GM19438 (cell line): Measurements from ENCODE around the gene LEF1.

Experiments
- ATAC-seq: cut with Tn5 transposase; IDR thresholded peaks from one replicate; pipeline ENCODE4 v1.9.1; 2021; ENCODE audit warnings: low read depth; ENCODE audit not compliant: unreplicated experiment

Gene LEF1

DNA sequence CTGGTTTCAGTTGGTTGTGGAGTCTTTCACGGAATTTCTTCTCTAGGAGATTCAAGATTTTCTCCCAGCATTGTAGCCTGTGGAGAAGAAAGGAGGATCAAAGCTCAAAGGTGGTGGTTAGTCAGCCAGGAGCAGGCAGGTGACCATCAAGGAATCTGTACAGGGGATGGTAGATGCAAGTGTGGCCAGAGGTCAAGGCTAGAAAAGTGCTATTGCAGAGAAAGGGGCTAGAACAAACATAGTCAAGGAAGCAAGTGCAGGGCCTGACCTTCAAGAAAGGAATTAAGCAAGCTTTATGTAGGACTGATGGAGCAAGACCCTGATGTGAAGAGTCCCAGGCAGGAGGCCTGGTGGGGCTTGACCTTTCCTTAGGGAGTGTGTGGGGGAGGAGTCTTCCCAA lies 162.9 kb downstream of the LEF1 start:
- no peak for ATAC-seq

DNA sequence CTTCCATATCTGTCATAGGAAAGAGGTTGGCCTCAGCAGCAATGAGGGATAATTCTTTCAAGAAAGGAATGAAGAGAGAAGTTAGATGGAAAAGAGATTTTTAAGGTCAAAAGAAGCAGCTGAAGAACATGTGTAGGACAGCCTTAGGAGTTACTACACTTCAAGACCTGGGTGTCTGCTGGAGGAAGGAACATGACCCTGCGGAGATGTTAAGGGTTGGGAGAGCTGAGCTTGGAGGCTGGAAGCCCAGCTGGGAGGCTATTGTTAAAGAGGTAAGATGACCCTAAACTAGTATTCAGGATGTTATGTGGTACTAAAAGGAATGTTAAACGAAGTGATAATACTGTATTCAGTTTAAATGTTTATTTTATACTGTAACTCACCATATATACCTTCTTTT lies 164.1 kb downstream of the LEF1 start:
- no peak for ATAC-seq

DNA sequence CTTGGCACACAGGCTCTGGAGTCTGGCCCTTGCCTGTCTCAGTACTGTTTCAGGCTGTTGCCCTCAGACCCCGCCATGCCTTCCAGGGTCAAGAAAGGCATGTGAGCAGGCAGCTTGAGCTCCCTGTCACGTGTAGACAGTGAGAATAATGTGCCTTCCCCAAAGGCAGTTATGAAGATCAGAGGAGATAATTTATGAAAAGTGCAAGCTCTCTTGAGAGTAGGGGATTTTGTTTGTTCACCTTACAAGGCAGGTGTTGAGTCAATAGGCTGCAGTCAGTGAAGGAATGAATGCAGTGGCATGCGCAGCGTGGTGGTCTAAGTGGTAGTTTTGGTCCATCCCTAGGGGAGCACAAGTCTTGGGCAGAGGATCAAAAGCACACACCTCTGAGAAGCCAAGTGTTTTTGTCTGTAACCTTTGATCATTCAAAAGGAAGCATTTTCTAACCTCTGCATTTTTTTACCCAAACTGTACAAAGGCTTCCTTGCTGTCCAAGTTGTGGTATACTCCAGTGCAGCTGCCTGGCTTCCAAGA lies 164.7 kb downstream of the LEF1 start:
- ATAC-seq = no peak

DNA sequence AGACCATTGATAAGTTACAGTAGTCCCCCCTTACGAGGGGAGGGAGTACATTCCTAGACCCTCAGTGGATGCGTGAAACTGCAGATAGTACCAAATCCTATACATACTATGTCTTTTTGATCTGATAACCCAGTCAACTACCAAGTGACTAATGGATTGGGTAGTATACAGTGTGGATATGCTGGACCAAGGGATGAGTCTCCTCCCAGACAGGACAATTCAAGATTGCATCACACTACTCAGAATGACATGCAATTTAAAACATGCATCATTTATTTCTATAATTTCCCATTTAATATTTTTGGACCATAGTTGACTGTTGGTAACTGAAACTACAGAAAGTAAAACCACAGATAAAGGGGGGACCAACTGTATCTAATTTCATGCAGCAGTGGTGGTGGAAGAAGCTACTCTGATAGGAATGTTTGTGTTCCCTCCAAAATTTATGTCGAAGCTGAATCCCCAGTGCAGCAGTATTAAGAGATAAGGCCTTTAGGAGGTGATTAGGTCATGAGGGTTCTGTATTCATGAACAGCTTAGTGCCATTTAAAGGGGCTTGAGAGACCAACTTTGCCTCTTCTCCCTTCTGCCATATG lies 167.1 kb downstream of the LEF1 start:
- ATAC-seq = no peak

DNA sequence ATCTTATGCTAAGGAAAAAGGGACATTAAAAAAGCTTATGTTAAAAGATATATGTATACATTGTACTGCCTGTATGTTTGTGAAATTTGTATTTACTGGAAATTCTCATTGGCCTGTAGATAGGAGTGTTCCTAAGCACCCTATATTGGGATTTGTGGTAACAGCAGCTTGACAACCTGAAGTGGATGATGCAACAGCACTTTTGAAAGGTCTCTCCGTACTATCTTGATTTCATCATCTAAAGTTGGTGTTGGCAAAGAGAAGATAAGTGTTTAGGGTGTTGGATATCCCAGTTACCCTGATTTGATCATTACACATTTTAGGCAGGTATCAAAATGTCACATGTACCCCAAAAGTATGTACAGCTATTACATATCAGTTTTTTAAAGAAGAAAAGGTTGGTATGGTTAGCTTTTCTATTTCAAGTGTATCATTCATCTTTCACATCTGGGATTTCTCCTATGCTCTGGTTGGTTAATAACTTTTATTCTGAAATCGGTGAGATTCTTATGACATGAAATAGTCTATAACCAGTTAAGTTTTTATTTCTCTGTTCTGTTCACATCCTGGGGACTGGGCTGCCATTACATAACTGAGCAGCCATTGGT lies 168.7 kb downstream of the LEF1 start:
- no peak for ATAC-seq

DNA sequence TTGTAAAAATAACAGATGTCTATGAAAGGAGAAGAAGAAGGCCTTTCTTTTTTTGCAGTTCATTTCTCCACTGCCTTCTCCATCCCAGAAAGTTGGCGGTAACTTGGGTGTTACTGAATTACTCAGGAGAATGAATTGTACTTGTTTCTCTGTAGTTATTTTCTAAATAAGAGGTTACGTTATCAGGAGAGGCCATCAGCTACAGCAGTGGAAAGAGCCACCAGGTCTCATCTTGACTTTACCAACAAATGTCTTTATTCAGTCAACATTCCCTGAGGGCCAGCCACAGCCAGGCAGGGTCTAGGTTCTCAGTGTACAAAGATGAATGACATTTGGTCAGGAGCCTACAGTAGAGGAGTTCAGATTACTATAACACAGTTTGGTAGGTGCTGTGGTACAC lies 170.9 kb downstream of the LEF1 start:
- no peak for ATAC-seq
